T1000 (cell line): ENCODE data around the gene STRN.
A peak's percentile ranks its signal among the peaks of the same experiment; 100 is the strongest.
"Not testable (repeated sequence)": the region's sequence is repeated elsewhere in the genome, so short reads cannot be mapped to it uniquely, and the experiment has no call there.

Source experiments
- DNase-seq: peaks from one replicate; lab custom pipeline; 2025; ENCODE audit warnings: mixed read lengths; lab: John Stamatoyannopoulos, UW

Gene STRN

GRCh38 chr2:36912695-36913094 lies 53.6 kb downstream of the STRN start:
- DNase-seq = no peak

GRCh38 chr2:36911012-36911411 lies 55.3 kb downstream of the STRN start:
- DNase-seq = no peak

- no peak for DNase-seq
These were observed 60.1 kb downstream of the STRN start for GRCh38 chr2:36906277-36906676.

- no peak for DNase-seq
These were observed 61.7 kb downstream of the STRN start for GRCh38 chr2:36904636-36905035.

- DNase-seq = no peak
These were observed 63.8 kb downstream of the STRN start for GRCh38 chr2:36902385-36903120.

- no peak for DNase-seq
These were observed 73.5 kb downstream of the STRN start for GRCh38 chr2:36892805-36893204.

GRCh38 chr2:36889795-36890194 lies 76.5 kb downstream of the STRN start:
- DNase-seq = peak; percentile 28

GRCh38 chr2:36887095-36887494 lies 79.2 kb downstream of the STRN start:
- DNase-seq = not testable (repeated sequence)

GRCh38 chr2:36886664-36887063 lies 79.7 kb downstream of the STRN start:
- no peak for DNase-seq

GRCh38 chr2:36885605-36886004 lies 80.7 kb downstream of the STRN start:
- no peak for DNase-seq

- DNase-seq = no peak
These were observed 83.8 kb downstream of the STRN start for GRCh38 chr2:36882532-36882931.

- DNase-seq = no peak
These were observed 84.5 kb downstream of the STRN start for GRCh38 chr2:36881816-36882215.

GRCh38 chr2:36878429-36878828 lies 87.9 kb downstream of the STRN start:
- no peak for DNase-seq

GRCh38 chr2:36871068-36871707 lies 95.1 kb downstream of the STRN start:
- no peak for DNase-seq

GRCh38 chr2:36869606-36870005 lies 96.7 kb downstream of the STRN start:
- DNase-seq = no peak

GRCh38 chr2:36861896-36862295 lies 104.4 kb downstream of the STRN start:
- no peak for DNase-seq

GRCh38 chr2:36859366-36859792 lies 107.0 kb downstream of the STRN start:
- DNase-seq = no peak

- DNase-seq = no peak
These were observed 107.6 kb downstream of the STRN start for GRCh38 chr2:36858551-36859365.

GRCh38 chr2:36857713-36858112 lies 108.6 kb downstream of the STRN start:
- no peak for DNase-seq

GRCh38 chr2:36855429-36855828 lies 110.9 kb downstream of the STRN start:
- no peak for DNase-seq

GRCh38 chr2:36854241-36854640 lies 112.1 kb downstream of the STRN start:
- no peak for DNase-seq

- DNase-seq = no peak
These were observed 117.1 kb downstream of the STRN start for GRCh38 chr2:36849265-36849664.

GRCh38 chr2:36843838-36844237 lies 122.5 kb downstream of the STRN start:
- DNase-seq = no peak
